BJ (cell line): ENCODE data around the gene KLF9. TPM values are rescaled to one million over a fixed set of nuclear protein-coding genes. Genes with fewer than 3 reads are reported as not detected.

ENCODE experiments used
- CTCF ChIA-PET: fragments of 350-600 bp; formaldehyde crosslinking; extraction: SDS; loops from one replicate; lab custom pipeline; 2021; ENCODE audit warnings: antibody characterized with exemption, inconsistent platforms; lab: Yijun Ruan, JAX
- POLR2A ChIA-PET: fragments of 300-600 bp; sonication (Branson Sonifier 250); formaldehyde crosslinking; extraction: SDS; loops from one replicate; lab custom pipeline; 2021; ENCODE audit warnings: antibody characterized with exemption; lab: Charles Lee
- DNase-seq: peaks from one replicate; pipeline ENCODE4 v3.0.0-alpha.2; 2011; ENCODE audit warnings: low read depth
- H3K27me3 ChIP-seq: 2 replicates; pipeline ENCODE4 v1.6.0; 2011; ENCODE audit warnings: low read length; ENCODE audit not compliant: control insufficient read depth, insufficient read depth
- H3K36me3 ChIP-seq: 2 replicates; pipeline ENCODE4 v1.5.1; 2011; ENCODE audit warnings: low read length; ENCODE audit not compliant: control insufficient read depth, insufficient read depth
- H3K4me3 ChIP-seq: 2 replicates; pipeline ENCODE4 v1.5.1; 2011; ENCODE audit warnings: low read depth, mild to moderate bottlenecking, control low read depth, low read length
- polyA plus RNA-seq: library from polyadenylated mRNA; depleted of rRNA; stranded (reverse); fragments of >200 nt; gene quantifications from 2 replicates; pipeline ENCODE4 v1.2.3, GENCODE V29; 2011; rRNA removed
- TF ChIP-seq, protein P1 (sequence below): IDR thresholded peaks from 2 replicates; pipeline ENCODE4 v1.5.1; 2011; ENCODE audit warnings: low read depth, mild to moderate bottlenecking, control low read depth, inconsistent platforms, low read length, moderate library complexity; ENCODE audit not compliant: insufficient read depth

The KLF9 gene
- polyA plus RNA-seq, 1 experiment = 29.2 TPM

GRCh38 chr9:70352802-70353201, 61.7 kb downstream of the KLF9 start:
- POLR2A ChIA-PET = no interaction called here
- CTCF ChIA-PET = interaction anchor here (1.1 to 1.7 kb wide), 2 partner anchors 12 to 13 kb away, joined by 5 to 7 read pairs; no protein-coding TSS in a partner anchor
- TF ChIP-seq, protein P1, sequence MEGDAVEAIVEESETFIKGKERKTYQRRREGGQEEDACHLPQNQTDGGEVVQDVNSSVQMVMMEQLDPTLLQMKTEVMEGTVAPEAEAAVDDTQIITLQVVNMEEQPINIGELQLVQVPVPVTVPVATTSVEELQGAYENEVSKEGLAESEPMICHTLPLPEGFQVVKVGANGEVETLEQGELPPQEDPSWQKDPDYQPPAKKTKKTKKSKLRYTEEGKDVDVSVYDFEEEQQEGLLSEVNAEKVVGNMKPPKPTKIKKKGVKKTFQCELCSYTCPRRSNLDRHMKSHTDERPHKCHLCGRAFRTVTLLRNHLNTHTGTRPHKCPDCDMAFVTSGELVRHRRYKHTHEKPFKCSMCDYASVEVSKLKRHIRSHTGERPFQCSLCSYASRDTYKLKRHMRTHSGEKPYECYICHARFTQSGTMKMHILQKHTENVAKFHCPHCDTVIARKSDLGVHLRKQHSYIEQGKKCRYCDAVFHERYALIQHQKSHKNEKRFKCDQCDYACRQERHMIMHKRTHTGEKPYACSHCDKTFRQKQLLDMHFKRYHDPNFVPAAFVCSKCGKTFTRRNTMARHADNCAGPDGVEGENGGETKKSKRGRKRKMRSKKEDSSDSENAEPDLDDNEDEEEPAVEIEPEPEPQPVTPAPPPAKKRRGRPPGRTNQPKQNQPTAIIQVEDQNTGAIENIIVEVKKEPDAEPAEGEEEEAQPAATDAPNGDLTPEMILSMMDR = peak; percentile 46
- Histone ChIP-seq H3K36me3 (no peaks in the 10 kb centered on the region; the same call in 1 of the 2 replicates), H3K4me3 (no peak overlapping the region), H3K27me3 (no peaks in the 10 kb centered on the region)
- no peak for DNase-seq

- no peaks in the 10 kb centered on the region for H3K36me3 ChIP-seq
- peak; percentile 18 for DNase-seq
- no peak overlapping the region for H3K4me3 ChIP-seq
- H3K27me3 ChIP-seq = no peaks in the 10 kb centered on the region
- TF ChIP-seq, protein P1 = no peak
- ChIA-PET POLR2A (no interaction called here), CTCF (interaction anchor here (1.0 to 2.6 kb wide), 4 partner anchors 10 to 250 kb away, joined by 3 to 18 read pairs (median 6); no protein-coding TSS in a partner anchor)
Measured at GRCh38 chr9:70352356-70352755, 62.1 kb downstream of the KLF9 start.

DNA sequence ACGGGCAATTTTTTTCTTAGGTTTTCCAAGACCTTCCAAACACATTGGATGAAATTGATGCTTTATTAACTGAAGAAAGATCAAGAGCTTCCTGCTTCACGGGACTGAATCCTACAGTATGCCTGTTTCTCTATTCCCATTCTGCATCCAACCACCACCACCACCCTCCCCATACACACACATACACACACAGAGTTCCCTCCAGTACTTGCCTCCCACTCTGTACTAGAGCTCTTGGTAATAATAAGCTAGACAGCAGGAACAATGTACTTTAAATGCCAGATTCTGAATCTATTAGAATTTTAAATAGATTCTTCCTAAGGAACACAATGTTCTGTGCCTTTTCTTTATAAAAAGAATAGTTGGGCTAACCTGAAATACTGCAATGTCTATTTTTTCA, 67.4 kb downstream of the KLF9 start:
- H3K36me3 ChIP-seq = no peaks in the 10 kb centered on the region
- ChIA-PET CTCF (interaction anchor here (3.5 kb wide), 1 partner anchor 255 kb away, joined by 13 read pairs; no protein-coding TSS in a partner anchor), POLR2A (interaction anchor here (0.6 kb wide), 1 partner anchor 219 kb away, joined by 4 read pairs; no protein-coding TSS in a partner anchor)
- H3K4me3 ChIP-seq = no peak overlapping the region
- no peaks in the 10 kb centered on the region for H3K27me3 ChIP-seq
- TF ChIP-seq, protein P1 = no peak
- no peak for DNase-seq

- H3K27me3 ChIP-seq = no peaks in the 10 kb centered on the region
- peaks cover 1% of the 10 kb centered on the region; the same call in 1 of the 2 replicates for H3K36me3 ChIP-seq
- ChIA-PET POLR2A (interaction anchor here (0.6 kb wide), 1 partner anchor 262 kb away, joined by 3 read pairs; no protein-coding TSS in a partner anchor), CTCF (interaction anchor here (0.6 to 3.9 kb wide), 11 partner anchors 10 to 274 kb away, joined by 3 to 56 read pairs (median 4); no protein-coding TSS in a partner anchor)
- DNase-seq = peak; percentile 8
- H3K4me3 ChIP-seq = no peak overlapping the region
- TF ChIP-seq, protein P1 = peak; percentile 41; the same call in 1 of the 2 replicates
Measured at GRCh38 chr9:70340572-70340971, 73.9 kb downstream of the KLF9 start.

Other genes with a start within 250 kb of the KLF9 start
- 7.9 and 15.0 TPM in 2 replicates for gene SMC5, start 155.7 kb downstream of the KLF9 start, polyA plus RNA-seq